PFSK-1 (cell line): ENCODE measurements around the gene POLE2.

Source experiments
- FOXP2 ChIP-seq: optimal IDR thresholded peaks from 2 replicates; pipeline ENCODE3; 2011; ENCODE audit warnings: borderline replicate concordance, control low read depth, inconsistent platforms; ENCODE audit not compliant: insufficient read depth; ENCODE audit errors: extremely low read length, extremely low read depth
- POLR2AphosphoS5 ChIP-seq: IDR thresholded peaks from 2 replicates; pipeline ENCODE4 v1.6.1; 2012; ENCODE audit warnings: low read depth, mild to moderate bottlenecking, control low read depth, low read length, moderate library complexity
- REST ChIP-seq, 2 experiments: IDR thresholded peaks; 2 replicates each; pipeline versions ENCODE4 v1.6.1 to v1.8.0; 2011 to 2012; ENCODE audit warnings: low read depth in 2 of 2, low read length in 2 of 2, control low read depth in 1 of 2, inconsistent platforms in 1 of 2, mild to moderate bottlenecking in 1 of 2, moderate library complexity in 1 of 2; ENCODE audit not compliant: insufficient read depth in 1 of 2
- SIN3A ChIP-seq: IDR thresholded peaks from 2 replicates; pipeline ENCODE4 v1.6.1; 2012; ENCODE audit warnings: mild to moderate bottlenecking, low read length, moderate library complexity, borderline replicate concordance; ENCODE audit not compliant: insufficient read depth
- TAF1 ChIP-seq: IDR thresholded peaks from 2 replicates; pipeline ENCODE4 v1.6.1; 2012; ENCODE audit warnings: low read length, control low read depth, borderline replicate concordance; ENCODE audit not compliant: insufficient read depth

POLE2 gene

GRCh38 chr14:49692193-49692757, 4.3 kb upstream of the POLE2 start:
- no peak for TF ChIP-seq TAF1
- TF ChIP-seq FOXP2: no peak
- no peak for TF ChIP-seq REST (IDR thresholded peaks at IDR 0.05; ENCODE audit: insufficient read depth in 1 of 2, low read depth in 2 of 2, low read length in 2 of 2)
- no peak for TF ChIP-seq SIN3A
- TF ChIP-seq POLR2AphosphoS5: no peak

GRCh38 chr14:49691031-49691430, 3.0 kb upstream of the POLE2 start:
- TF ChIP-seq FOXP2 (no peak), SIN3A (no peak), REST (IDR thresholded peaks at IDR 0.05; ENCODE audit: insufficient read depth in 1 of 2, low read depth in 2 of 2, low read length in 2 of 2) (no peak), TAF1 (no peak), POLR2AphosphoS5 (no peak)

GRCh38 chr14:49688701-49689030, 652 bp upstream of the POLE2 start:
- no peak for TF ChIP-seq TAF1
- TF ChIP-seq POLR2AphosphoS5: no peak
- TF ChIP-seq SIN3A: no peak
- no peak for TF ChIP-seq FOXP2
- TF ChIP-seq REST (IDR thresholded peaks at IDR 0.05; ENCODE audit: insufficient read depth in 1 of 2, low read depth in 2 of 2, low read length in 2 of 2): no peak

- TF ChIP-seq POLR2AphosphoS5 (no peak), REST (IDR thresholded peaks at IDR 0.05; ENCODE audit: insufficient read depth in 1 of 2, low read depth in 2 of 2, low read length in 2 of 2) (no peak), TAF1 (no peak), SIN3A (no peak), FOXP2 (no peak)
Measured at GRCh38 chr14:49686425-49686824, 1.6 kb downstream of the POLE2 start.

GRCh38 chr14:49679271-49679670, 8.7 kb downstream of the POLE2 start:
- TF ChIP-seq FOXP2 (no peak), REST (IDR thresholded peaks at IDR 0.05; ENCODE audit: insufficient read depth in 1 of 2, low read depth in 2 of 2, low read length in 2 of 2) (no peak), TAF1 (no peak), POLR2AphosphoS5 (no peak), SIN3A (no peak)
